Fibroblast of lung (primary cell): ENCODE results near the gene DACH2. TPM values are rescaled to one million over a fixed set of nuclear protein-coding genes. Genes with fewer than 3 reads are reported as not detected.

Source experiments
- DNase-seq, 2 donors: peaks; one replicate each; pipeline versions ENCODE4 v3.0.0 to v3.0.0-alpha.2; 2010; ENCODE audit warnings: low read depth in 2 of 2
- H2AFZ ChIP-seq: 2 replicates; pipeline ENCODE4 v1.5.1; 2012; ENCODE audit warnings: low read length, control low read depth, inconsistent platforms
- H3K27ac ChIP-seq: 2 replicates; pipeline ENCODE4 v1.5.1; 2011; ENCODE audit warnings: low read length, control low read depth; ENCODE audit not compliant: insufficient read depth
- H3K27me3 ChIP-seq: 2 replicates; pipeline ENCODE4 v1.5.1; 2011; ENCODE audit warnings: mild to moderate bottlenecking, low read length; ENCODE audit not compliant: control insufficient read depth, insufficient read depth
- H3K36me3 ChIP-seq: 2 replicates; pipeline ENCODE4 v1.5.1; 2011; ENCODE audit warnings: low read length; ENCODE audit not compliant: control insufficient read depth, insufficient read depth
- H3K4me1 ChIP-seq: 2 replicates; pipeline ENCODE4 v1.5.1; 2011; ENCODE audit warnings: low read length; ENCODE audit not compliant: control insufficient read depth, insufficient read depth; ENCODE audit errors: extremely low read depth
- H3K4me2 ChIP-seq: 2 replicates; pipeline ENCODE4 v1.5.1; 2011; ENCODE audit warnings: low read length, control low read depth; ENCODE audit not compliant: insufficient read depth; ENCODE audit errors: extremely low read depth
- H3K4me3 ChIP-seq, 4 experiments: fragments of 200-600 bp in 1 of 4; sonication (generic) in 1 of 4; replicated peaks in 1 of 4; 2 replicates each; pipeline ENCODE4 v1.5.1; 2011 to 2016; ENCODE audit warnings: low read length in 4 of 4, low read depth in 3 of 4, mild to moderate bottlenecking in 3 of 4, control low read depth in 2 of 4, inconsistent platforms in 1 of 4, mixed read lengths in 1 of 4; ENCODE audit not compliant: insufficient read depth in 1 of 4; ENCODE audit errors: control extremely low read depth in 1 of 4
- H3K79me2 ChIP-seq: 2 replicates; pipeline ENCODE4 v1.5.1; 2012; ENCODE audit warnings: mild to moderate bottlenecking, low read length, inconsistent platforms; ENCODE audit not compliant: control insufficient read depth, insufficient read depth
- H3K9ac ChIP-seq: 2 replicates; pipeline ENCODE4 v1.5.1; 2011; ENCODE audit warnings: mild to moderate bottlenecking, low read length, control low read depth; ENCODE audit not compliant: insufficient read depth
- H3K9me3 ChIP-seq: 2 replicates; pipeline ENCODE4 v1.5.1; 2012; ENCODE audit warnings: low read depth, low read length; ENCODE audit not compliant: control insufficient read depth, insufficient read depth
- H4K20me1 ChIP-seq: 2 replicates; pipeline ENCODE4 v1.5.1; 2011; ENCODE audit warnings: low read length; ENCODE audit not compliant: control insufficient read depth, insufficient read depth; ENCODE audit errors: extremely low read depth
- CTCF ChIP-seq, 2 donors: IDR thresholded peaks in 1 of 2; conservative IDR thresholded peaks in 1 of 2; 1 replicate in 1 of 2; 2 replicates in 1 of 2; pipeline ENCODE4 v1.5.1; 2011 to 2012; ENCODE audit warnings: low read length in 2 of 2, control low read depth in 1 of 2, inconsistent platforms in 1 of 2, low read depth in 1 of 2, mild to moderate bottlenecking in 1 of 2
- EZH2 ChIP-seq: IDR thresholded peaks from 2 replicates; pipeline ENCODE4 v1.5.1; 2012; ENCODE audit warnings: low read length, control low read depth, mild to moderate bottlenecking; ENCODE audit errors: missing control alignments
- polyA plus RNA-seq, 2 donors: library from polyadenylated mRNA; depleted of rRNA in 1 of 2; stranded (reverse) in 1 of 2; unstranded in 1 of 2; fragments of >200 nt; gene quantifications; 2 replicates each; pipeline ENCODE4 v1.2.1, GENCODE V29; 2011 to 2012; ENCODE audit warnings: missing spikeins in 1 of 2
- total RNA-seq: library from RNA; depleted of rRNA; stranded (reverse); fragments of >200 nt; gene quantifications from 2 replicates; pipeline ENCODE4 v1.2.1, GENCODE V29; 2014

Gene DACH2
- total and polyA plus RNA-seq, 2 donors (not counting 1 experiment from before 2014, with no cell fraction given), result 0.24 to 0.99 TPM

GRCh38 chrX:86104526-86104925 is 43.7 kb upstream of the DACH2 start:
- no peaks in the 10 kb centered on the region for H4K20me1 ChIP-seq
- TF ChIP-seq EZH2, result no peak
- no peak for TF ChIP-seq CTCF (conservative IDR thresholded peaks at IDR 0.05 in 1 of 2, IDR thresholded peaks at IDR 0.05 in 1 of 2; ENCODE audit: low read depth in 1 of 2, low read length in 2 of 2)
- H3K36me3 ChIP-seq, result no peaks in the 10 kb centered on the region
- DNase-seq, result no peak
- H3K9ac ChIP-seq, result no peak overlapping the region
- no peak overlapping the region for H2AFZ ChIP-seq
- no peaks in the 10 kb centered on the region for H3K79me2 ChIP-seq
- H3K27me3 ChIP-seq, result no peaks in the 10 kb centered on the region
- H3K9me3 ChIP-seq, result no peaks in the 10 kb centered on the region
- no peak overlapping the region for H3K27ac ChIP-seq
- no peak overlapping the region for H3K4me3 ChIP-seq
- H3K4me2 ChIP-seq, result no peak overlapping the region
- H3K4me1 ChIP-seq, result no peaks in the 10 kb centered on the region

- H4K20me1 ChIP-seq, result no peaks in the 10 kb centered on the region
- no peak overlapping the region for H3K4me2 ChIP-seq
- no peaks in the 10 kb centered on the region for H3K36me3 ChIP-seq
- no peak overlapping the region for H3K27ac ChIP-seq
- H3K4me3 ChIP-seq, result no peak overlapping the region
- H3K9me3 ChIP-seq, result no peaks in the 10 kb centered on the region
- no peaks in the 10 kb centered on the region for H3K4me1 ChIP-seq
- H2AFZ ChIP-seq, result no peak overlapping the region
- DNase-seq, result no peak
- no peak overlapping the region for H3K9ac ChIP-seq
- TF ChIP-seq CTCF (conservative IDR thresholded peaks at IDR 0.05 in 1 of 2, IDR thresholded peaks at IDR 0.05 in 1 of 2; ENCODE audit: low read depth in 1 of 2, low read length in 2 of 2), result no peak
- TF ChIP-seq EZH2, result no peak
- H3K27me3 ChIP-seq, result no peaks in the 10 kb centered on the region
- H3K79me2 ChIP-seq, result no peaks in the 10 kb centered on the region
These were observed 26.3 kb upstream of the DACH2 start for GRCh38 chrX:86121916-86122315.

- no peak overlapping the region for H3K27ac ChIP-seq
- no peaks in the 10 kb centered on the region for H3K36me3 ChIP-seq
- H3K27me3 ChIP-seq, result no peaks in the 10 kb centered on the region
- DNase-seq, result peak; percentile 11 to 43
- no peak overlapping the region for H3K9ac ChIP-seq
- H3K79me2 ChIP-seq, result no peaks in the 10 kb centered on the region
- H3K4me2 ChIP-seq, result no peak overlapping the region
- H2AFZ ChIP-seq, result no peak overlapping the region
- peak; percentile 46 to 56 for TF ChIP-seq CTCF (conservative IDR thresholded peaks at IDR 0.05 in 1 of 2, IDR thresholded peaks at IDR 0.05 in 1 of 2; ENCODE audit: low read depth in 1 of 2, low read length in 2 of 2)
- TF ChIP-seq EZH2, result no peak
- no peak overlapping the region for H3K4me3 ChIP-seq
- H3K9me3 ChIP-seq, result no peaks in the 10 kb centered on the region
- H4K20me1 ChIP-seq, result no peaks in the 10 kb centered on the region
- no peaks in the 10 kb centered on the region for H3K4me1 ChIP-seq
These were observed 14.5 kb upstream of the DACH2 start for GRCh38 chrX:86133761-86134160.
